K562 (cell line): Measurements from ENCODE around the gene RTBDN. TPM values are rescaled to one million over a fixed set of nuclear protein-coding genes. Genes with fewer than 3 reads are reported as not detected.

Experiments
- COPS2 ChIP-seq: fragments of 450-650 bp; conservative IDR thresholded peaks from 2 replicates; pipeline ENCODE4 v1.6.1; 2016; ENCODE audit warnings: mild to moderate bottlenecking, moderate library complexity
- CTBP1 ChIP-seq: fragments of 450-650 bp; IDR thresholded peaks from 2 replicates; pipeline ENCODE4 v1.6.1; 2016; ENCODE audit warnings: borderline replicate concordance
- FIP1L1 ChIP-seq: fragments of 200-400 bp; formaldehyde crosslinking; IDR thresholded peaks from 2 replicates; pipeline ENCODE4 v1.6.1; 2018; ENCODE audit warnings: mild to moderate bottlenecking, low read depth, low read length; ENCODE audit not compliant: poor library complexity, severe bottlenecking
- HNRNPLL ChIP-seq: fragments of 200-400 bp; formaldehyde crosslinking; IDR thresholded peaks from 2 replicates; pipeline ENCODE4 v1.6.1; 2017; ENCODE audit warnings: low read length, low read depth, mild to moderate bottlenecking; ENCODE audit not compliant: poor library complexity, severe bottlenecking
- KAT7 ChIP-seq: sonication (generic); formaldehyde crosslinking; IDR thresholded peaks from 2 replicates; pipeline ENCODE4 v1.8.0; 2022; ENCODE audit warnings: missing genetic modification reagents, mild to moderate bottlenecking, borderline replicate concordance
- MYNN ChIP-seq, 2 experiments: sonication (generic); formaldehyde crosslinking in 1 of 2; IDR thresholded peaks; 2 replicates each; pipeline versions ENCODE4 v1.5.0 to v1.6.1; 2016 to 2020; ENCODE audit warnings: antibody characterized with exemption in 1 of 2, missing genetic modification reagents in 1 of 2
- NR2C1 ChIP-seq, 2 experiments: fragments of 450-650 bp; IDR thresholded peaks; 2 replicates each; pipeline ENCODE4 v1.6.1; 2017; ENCODE audit warnings: mild to moderate bottlenecking in 2 of 2, antibody characterized with exemption in 1 of 2, inconsistent platforms in 1 of 2, missing compliant biosample characterization in 1 of 2, missing genetic modification characterization in 1 of 2
- XRCC3 ChIP-seq: fragments of 450-650 bp; IDR thresholded peaks from 2 replicates; pipeline ENCODE4 v1.6.1; 2017; ENCODE audit warnings: mild to moderate bottlenecking, moderate library complexity
- polyA plus RNA-seq, 8 experiments: library from polyadenylated mRNA; depleted of rRNA in 4 of 8; stranded (reverse) in 5 of 8; unstranded in 3 of 8; fragments of >200 nt; fragmentation: Nextera tagmentation in 2 of 8; fragmentation: Illumina TruSeq in 1 of 8; extraction: Ambion mirVana in 2 of 8; extraction: Trizol in 1 of 8; gene quantifications; 2 replicates each; pipeline versions ENCODE4 v1.2.1 to v1.2.3, GENCODE V29; 2011 to 2014; ENCODE audit warnings: inconsistent platforms in 1 of 8, missing spikeins in 1 of 8
- total RNA-seq, 7 experiments: library from RNA; depleted of rRNA in 6 of 7; stranded (reverse); fragments of >200 nt in 6 of 7; fragmentation: Illumina TruSeq in 2 of 7; extraction: Trizol in 2 of 7; gene quantifications; 2 replicates each; pipeline versions ENCODE4 v1.2.1 to v1.2.3, GENCODE V29; 2011 to 2021; ENCODE audit warnings: low replicate concordance in 1 of 7
- TF ChIP-seq, protein P1 (sequence below): sonication (generic); formaldehyde crosslinking; IDR thresholded peaks from 2 replicates; pipeline ENCODE4 v1.8.1; 2023; ENCODE audit warnings: mild to moderate bottlenecking, missing genetic modification reagents, moderate library complexity
- TF ChIP-seq, protein P2 (sequence below), 3 experiments: fragments of 200-800 bp in 1 of 3; sonication (Bioruptor generic) in 1 of 3; sonication (generic) in 1 of 3; formaldehyde crosslinking in 1 of 3; IDR thresholded peaks; 2 replicates each; pipeline versions ENCODE4 v1.6.1 to v1.8.0; 2016 to 2022; ENCODE audit warnings: mild to moderate bottlenecking in 2 of 3, missing compliant biosample characterization in 2 of 3, missing genetic modification characterization in 2 of 3, missing genetic modification reagents in 1 of 3
- TF ChIP-seq, protein P3 (sequence below): sonication (generic); formaldehyde crosslinking; IDR thresholded peaks from 2 replicates; pipeline ENCODE4 v1.8.1; 2023; ENCODE audit warnings: mild to moderate bottlenecking, missing genetic modification reagents
- TF ChIP-seq, protein P4 (sequence below): sonication (generic); formaldehyde crosslinking; IDR thresholded peaks from 2 replicates; pipeline ENCODE4 v1.8.1; 2023; ENCODE audit warnings: missing genetic modification reagents, mild to moderate bottlenecking, borderline replicate concordance

The RTBDN gene
- total and polyA plus RNA-seq, 9 of the 15 experiments (the other 6 are each of a cell fraction or from before 2014, with no cell fraction given): 0.20 to 2.3 (median 0.72) TPM; not detected in 1

DNA sequence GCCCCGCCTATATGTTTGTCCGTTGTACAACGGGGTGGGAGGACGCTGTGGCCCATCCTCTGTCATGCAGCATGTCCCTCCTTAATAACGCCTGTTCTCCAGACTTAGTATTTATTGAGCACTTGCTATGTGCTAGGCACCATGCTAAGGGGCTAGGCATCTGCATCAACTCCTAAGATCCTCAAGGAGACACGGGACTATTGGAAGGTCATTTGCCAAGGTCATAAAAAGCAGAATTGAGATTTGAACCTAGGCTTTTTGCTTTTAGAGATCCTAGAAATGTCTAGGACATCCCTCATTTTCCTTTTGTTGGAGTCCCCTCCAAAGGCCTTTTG lies 2.1 kb upstream of the RTBDN start (continued):
- TF ChIP-seq, protein P1, sequence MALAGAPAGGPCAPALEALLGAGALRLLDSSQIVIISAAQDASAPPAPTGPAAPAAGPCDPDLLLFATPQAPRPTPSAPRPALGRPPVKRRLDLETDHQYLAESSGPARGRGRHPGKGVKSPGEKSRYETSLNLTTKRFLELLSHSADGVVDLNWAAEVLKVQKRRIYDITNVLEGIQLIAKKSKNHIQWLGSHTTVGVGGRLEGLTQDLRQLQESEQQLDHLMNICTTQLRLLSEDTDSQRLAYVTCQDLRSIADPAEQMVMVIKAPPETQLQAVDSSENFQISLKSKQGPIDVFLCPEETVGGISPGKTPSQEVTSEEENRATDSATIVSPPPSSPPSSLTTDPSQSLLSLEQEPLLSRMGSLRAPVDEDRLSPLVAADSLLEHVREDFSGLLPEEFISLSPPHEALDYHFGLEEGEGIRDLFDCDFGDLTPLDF (CRISPR knock-in tag): no peak
- TF ChIP-seq CTBP1 (0 out of 2 replicates have a peak, but pooled peaks have one; percentile 5), HNRNPLL (no peak), COPS2 (no peak), KAT7 (CRISPR knock-in tag) (no peak), XRCC3 (no peak), NR2C1 (IDR thresholded peaks at IDR 0.05) (no peak), NR2C1 (tag; IDR thresholded peaks at IDR 0.05) (no peak), MYNN (IDR thresholded peaks at IDR 0.05) (no peak), MYNN (CRISPR knock-in tag; IDR thresholded peaks at IDR 0.05) (no peak), FIP1L1 (no peak)
- TF ChIP-seq, protein P2, sequence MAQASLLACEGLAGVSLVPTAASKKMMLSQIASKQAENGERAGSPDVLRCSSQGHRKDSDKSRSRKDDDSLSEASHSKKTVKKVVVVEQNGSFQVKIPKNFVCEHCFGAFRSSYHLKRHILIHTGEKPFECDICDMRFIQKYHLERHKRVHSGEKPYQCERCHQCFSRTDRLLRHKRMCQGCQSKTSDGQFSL (CRISPR knock-in tag; IDR thresholded peaks at IDR 0.05): 0 out of 2 replicates have a peak, but pooled peaks have one; percentile 38
- TF ChIP-seq, protein P2 (tag; IDR thresholded peaks at IDR 0.05): no peak
- TF ChIP-seq, protein P3, sequence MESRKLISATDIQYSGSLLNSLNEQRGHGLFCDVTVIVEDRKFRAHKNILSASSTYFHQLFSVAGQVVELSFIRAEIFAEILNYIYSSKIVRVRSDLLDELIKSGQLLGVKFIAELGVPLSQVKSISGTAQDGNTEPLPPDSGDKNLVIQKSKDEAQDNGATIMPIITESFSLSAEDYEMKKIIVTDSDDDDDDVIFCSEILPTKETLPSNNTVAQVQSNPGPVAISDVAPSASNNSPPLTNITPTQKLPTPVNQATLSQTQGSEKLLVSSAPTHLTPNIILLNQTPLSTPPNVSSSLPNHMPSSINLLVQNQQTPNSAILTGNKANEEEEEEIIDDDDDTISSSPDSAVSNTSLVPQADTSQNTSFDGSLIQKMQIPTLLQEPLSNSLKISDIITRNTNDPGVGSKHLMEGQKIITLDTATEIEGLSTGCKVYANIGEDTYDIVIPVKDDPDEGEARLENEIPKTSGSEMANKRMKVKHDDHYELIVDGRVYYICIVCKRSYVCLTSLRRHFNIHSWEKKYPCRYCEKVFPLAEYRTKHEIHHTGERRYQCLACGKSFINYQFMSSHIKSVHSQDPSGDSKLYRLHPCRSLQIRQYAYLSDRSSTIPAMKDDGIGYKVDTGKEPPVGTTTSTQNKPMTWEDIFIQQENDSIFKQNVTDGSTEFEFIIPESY (CRISPR knock-in tag): no peak
- TF ChIP-seq, protein P4, sequence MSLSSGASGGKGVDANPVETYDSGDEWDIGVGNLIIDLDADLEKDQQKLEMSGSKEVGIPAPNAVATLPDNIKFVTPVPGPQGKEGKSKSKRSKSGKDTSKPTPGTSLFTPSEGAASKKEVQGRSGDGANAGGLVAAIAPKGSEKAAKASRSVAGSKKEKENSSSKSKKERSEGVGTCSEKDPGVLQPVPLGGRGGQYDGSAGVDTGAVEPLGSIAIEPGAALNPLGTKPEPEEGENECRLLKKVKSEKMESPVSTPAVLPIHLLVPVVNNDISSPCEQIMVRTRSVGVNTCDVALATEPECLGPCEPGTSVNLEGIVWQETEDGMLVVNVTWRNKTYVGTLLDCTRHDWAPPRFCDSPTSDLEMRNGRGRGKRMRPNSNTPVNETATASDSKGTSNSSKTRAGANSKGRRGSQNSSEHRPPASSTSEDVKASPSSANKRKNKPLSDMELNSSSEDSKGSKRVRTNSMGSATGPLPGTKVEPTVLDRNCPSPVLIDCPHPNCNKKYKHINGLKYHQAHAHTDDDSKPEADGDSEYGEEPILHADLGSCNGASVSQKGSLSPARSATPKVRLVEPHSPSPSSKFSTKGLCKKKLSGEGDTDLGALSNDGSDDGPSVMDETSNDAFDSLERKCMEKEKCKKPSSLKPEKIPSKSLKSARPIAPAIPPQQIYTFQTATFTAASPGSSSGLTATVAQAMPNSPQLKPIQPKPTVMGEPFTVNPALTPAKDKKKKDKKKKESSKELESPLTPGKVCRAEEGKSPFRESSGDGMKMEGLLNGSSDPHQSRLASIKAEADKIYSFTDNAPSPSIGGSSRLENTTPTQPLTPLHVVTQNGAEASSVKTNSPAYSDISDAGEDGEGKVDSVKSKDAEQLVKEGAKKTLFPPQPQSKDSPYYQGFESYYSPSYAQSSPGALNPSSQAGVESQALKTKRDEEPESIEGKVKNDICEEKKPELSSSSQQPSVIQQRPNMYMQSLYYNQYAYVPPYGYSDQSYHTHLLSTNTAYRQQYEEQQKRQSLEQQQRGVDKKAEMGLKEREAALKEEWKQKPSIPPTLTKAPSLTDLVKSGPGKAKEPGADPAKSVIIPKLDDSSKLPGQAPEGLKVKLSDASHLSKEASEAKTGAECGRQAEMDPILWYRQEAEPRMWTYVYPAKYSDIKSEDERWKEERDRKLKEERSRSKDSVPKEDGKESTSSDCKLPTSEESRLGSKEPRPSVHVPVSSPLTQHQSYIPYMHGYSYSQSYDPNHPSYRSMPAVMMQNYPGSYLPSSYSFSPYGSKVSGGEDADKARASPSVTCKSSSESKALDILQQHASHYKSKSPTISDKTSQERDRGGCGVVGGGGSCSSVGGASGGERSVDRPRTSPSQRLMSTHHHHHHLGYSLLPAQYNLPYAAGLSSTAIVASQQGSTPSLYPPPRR: 0 out of 2 replicates have a peak, but pooled peaks have one; percentile 7
